ENCODE measurements around the gene SOHLH1.

GRCh38 chr9:135736979-135737839 is 37.9 kb upstream of the SOHLH1 start:
- no peak for TF ChIP-seq EZH2phosphoT487 (IDR thresholded peaks at IDR 0.05; ENCODE audit: low read depth, severe bottlenecking, unreplicated experiment)
- TF ChIP-seq, protein P1, sequence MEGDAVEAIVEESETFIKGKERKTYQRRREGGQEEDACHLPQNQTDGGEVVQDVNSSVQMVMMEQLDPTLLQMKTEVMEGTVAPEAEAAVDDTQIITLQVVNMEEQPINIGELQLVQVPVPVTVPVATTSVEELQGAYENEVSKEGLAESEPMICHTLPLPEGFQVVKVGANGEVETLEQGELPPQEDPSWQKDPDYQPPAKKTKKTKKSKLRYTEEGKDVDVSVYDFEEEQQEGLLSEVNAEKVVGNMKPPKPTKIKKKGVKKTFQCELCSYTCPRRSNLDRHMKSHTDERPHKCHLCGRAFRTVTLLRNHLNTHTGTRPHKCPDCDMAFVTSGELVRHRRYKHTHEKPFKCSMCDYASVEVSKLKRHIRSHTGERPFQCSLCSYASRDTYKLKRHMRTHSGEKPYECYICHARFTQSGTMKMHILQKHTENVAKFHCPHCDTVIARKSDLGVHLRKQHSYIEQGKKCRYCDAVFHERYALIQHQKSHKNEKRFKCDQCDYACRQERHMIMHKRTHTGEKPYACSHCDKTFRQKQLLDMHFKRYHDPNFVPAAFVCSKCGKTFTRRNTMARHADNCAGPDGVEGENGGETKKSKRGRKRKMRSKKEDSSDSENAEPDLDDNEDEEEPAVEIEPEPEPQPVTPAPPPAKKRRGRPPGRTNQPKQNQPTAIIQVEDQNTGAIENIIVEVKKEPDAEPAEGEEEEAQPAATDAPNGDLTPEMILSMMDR (IDR thresholded peaks at IDR 0.05; ENCODE audit: poor library complexity), result no peak

Measured in hepatocyte (in vitro differentiated cells).